ENCODE data around the gene CPD.
A peak's percentile ranks its signal among the peaks of the same experiment; 100 is the strongest.
"Not testable (repeated sequence)": the region's sequence is repeated elsewhere in the genome, so short reads cannot be mapped to it uniquely, and the experiment has no call there.

Gene CPD

DNA sequence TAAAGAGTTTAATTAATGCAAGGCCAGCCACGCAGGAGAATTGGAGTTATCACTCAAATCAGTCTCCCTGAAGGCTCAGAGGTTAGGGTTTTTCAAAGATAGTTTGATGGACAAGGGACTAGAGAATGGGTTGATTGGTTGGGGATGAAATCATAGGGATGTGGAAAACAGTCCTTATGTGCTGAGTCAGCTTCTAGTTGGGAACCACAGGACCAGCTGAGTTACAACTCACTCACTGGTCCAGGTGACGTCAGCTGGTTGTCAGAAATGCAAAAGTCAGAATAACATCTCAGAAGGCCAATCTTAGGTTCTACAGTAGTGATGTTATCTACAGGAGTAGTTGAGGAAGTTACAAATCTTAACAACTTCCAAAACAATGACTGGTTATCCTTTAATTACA is 47.6 kb downstream of the CPD start:
- no peak for DNase-seq
- Mint-ChIP-seq H3K4me3 (no peak overlapping the region), H3K4me1 (no peaks in the 10 kb centered on the region)

DNA sequence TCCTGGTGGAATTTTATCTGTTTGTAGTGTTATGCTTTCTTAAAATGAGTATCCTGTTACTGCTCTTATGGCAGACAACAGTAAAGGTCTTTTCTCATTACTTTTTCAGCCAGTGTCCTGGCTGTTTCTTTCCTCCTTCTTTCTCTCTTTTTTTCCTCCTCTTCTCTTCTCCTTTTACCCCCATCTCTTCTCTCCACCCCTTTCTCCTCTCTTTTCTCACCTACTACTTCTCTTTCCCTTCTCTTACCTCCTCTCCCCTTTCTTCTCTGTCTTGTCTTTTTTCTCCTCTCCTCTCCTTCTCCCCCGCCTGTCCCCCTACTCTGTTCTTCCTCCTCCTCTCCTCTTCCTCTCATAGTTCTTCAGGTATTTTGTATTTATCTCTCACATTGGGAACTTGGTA is 48.9 kb downstream of the CPD start:
- Mint-ChIP-seq H3K27me3 (no peaks in the 10 kb centered on the region), H3K4me1 (no peaks in the 10 kb centered on the region), H3K9me3 (no peaks in the 10 kb centered on the region), H3K27ac (peak overlapping the region in 1 of 2 donors; percentile 13), H3K4me3 (no peak overlapping the region)
- DNase-seq (no peak), ATAC-seq (no peak)

More for the DNA sequence above, 47.6 kb downstream of the CPD start:
- H3K27me3 Mint-ChIP-seq, result no peaks in the 10 kb centered on the region
- ATAC-seq, result no peak
- no peaks in the 10 kb centered on the region for H3K9me3 Mint-ChIP-seq
- H3K27ac Mint-ChIP-seq, result no peak overlapping the region

DNA sequence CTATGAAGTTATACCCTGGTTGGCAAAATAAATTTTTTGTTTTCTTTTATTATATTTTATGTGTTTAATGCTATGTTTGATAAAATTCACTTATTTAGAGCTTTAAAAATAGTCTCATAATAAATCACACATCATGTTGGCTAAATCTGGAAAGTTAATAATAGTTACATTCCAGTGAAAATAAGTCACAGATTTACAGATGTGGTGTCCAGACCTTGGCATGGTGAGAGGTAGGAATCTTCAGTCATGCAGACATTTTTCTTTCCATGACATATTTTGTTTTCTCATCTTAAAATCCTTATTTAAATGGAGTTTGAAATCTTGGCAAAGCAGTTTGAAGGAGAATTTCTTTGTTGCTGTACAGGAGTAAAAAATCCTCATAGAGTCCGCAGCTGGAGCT is 50.4 kb downstream of the CPD start:
- H3K4me1 Mint-ChIP-seq, result no peaks in the 10 kb centered on the region
- ATAC-seq (no peak), DNase-seq (no peak)
- no peak overlapping the region for H3K27ac Mint-ChIP-seq
- H3K9me3 Mint-ChIP-seq, result no peaks in the 10 kb centered on the region
- H3K27me3 Mint-ChIP-seq, result no peaks in the 10 kb centered on the region
- no peak overlapping the region for H3K4me3 Mint-ChIP-seq

DNA sequence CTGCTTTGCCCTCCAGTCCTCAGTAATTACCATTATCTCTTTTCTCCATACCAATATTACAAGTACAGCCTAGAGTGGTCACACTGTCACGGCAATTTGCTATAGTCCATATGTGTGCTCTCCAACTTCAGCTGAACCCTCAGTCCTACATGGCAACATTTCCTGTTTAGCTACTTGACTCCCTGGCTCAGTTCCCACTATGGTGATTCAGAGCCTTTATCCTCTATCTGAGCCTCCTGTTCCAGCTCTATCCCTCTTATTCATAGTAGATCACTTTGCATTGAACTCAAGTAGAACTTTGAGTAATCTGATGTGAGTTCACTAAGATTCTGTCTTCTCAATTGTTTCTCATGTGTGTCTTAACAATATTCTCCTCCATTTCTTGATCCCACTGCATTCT is 54.8 kb downstream of the CPD start:
- Mint-ChIP-seq H3K27ac (no peak overlapping the region), H3K4me1 (peaks cover 18% of the 10 kb centered on the region), H3K9me3 (no peaks in the 10 kb centered on the region), H3K4me3 (no peak overlapping the region), H3K27me3 (no peaks in the 10 kb centered on the region)
- DNase-seq, result no peak
- no peak for ATAC-seq

DNA sequence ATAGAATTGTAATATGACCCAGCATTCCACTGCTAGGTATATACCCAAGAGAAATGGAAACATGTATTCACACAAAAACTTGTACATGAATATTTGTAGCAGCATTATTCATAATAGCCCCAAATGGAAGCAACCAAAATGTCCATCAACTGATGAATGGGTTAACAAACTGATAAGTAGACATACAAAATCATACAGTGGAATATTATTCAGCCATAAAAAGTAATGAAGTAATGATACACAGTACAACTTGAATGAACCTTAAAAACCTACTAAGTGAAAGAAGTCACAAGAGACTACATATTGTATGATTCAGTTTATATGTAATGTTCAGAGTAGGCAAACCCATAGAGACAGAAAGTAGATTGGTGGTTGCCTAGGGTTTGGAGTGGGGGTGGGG is 58.0 kb downstream of the CPD start:
- no peak overlapping the region for H3K27ac Mint-ChIP-seq
- no peak for DNase-seq
- no peaks in the 10 kb centered on the region for H3K27me3 Mint-ChIP-seq
- H3K4me3 Mint-ChIP-seq, result no peak overlapping the region
- no peak for ATAC-seq
- no peaks in the 10 kb centered on the region for H3K9me3 Mint-ChIP-seq
- peaks cover 19% of the 10 kb centered on the region for H3K4me1 Mint-ChIP-seq

DNA sequence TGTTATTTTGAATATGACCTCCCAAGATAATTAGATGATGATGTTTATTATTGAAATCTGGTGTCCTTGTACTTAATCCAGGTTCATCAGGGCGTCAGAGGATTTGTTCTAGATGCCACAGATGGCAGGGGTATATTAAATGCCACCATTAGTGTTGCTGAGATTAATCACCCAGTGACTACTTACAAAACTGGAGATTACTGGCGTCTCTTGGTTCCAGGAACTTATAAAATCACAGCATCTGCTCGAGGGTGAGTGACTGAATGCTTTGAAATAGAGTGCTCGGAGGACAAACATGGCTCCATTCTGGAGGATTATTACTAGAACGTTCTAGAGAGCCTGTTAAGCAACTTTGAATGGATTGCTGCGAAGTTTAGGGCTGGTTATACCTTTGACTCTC is 65.0 kb downstream of the CPD start:
- no peaks in the 10 kb centered on the region for H3K9me3 Mint-ChIP-seq
- DNase-seq, result no peak
- no peak for ATAC-seq
- peak overlapping the region in 1 of 2 donors; percentile 33 for H3K27ac Mint-ChIP-seq
- no peak overlapping the region for H3K4me3 Mint-ChIP-seq
- no peaks in the 10 kb centered on the region for H3K4me1 Mint-ChIP-seq
- no peaks in the 10 kb centered on the region for H3K27me3 Mint-ChIP-seq

DNA sequence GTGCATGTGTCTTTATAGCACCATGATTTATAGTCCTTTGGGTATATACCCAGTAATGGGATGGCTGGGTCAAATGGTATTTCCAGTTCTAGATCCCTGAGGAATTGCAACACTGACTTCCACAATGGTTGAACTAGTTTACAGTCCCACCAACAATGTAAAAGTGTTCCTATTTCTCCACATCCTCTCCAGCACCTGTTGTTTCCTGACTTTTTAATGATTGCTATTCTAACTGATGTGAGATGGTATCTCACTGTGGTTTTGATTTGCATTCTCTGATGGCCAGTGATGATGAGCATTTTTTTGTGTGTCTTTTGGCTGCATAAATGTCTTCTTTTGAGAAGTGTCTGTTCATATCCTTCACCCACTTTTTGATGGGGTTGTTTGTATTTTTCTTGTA is 67.9 kb downstream of the CPD start:
- not testable (repeated sequence) for ATAC-seq, H3K9me3 Mint-ChIP-seq, H3K4me1 Mint-ChIP-seq, H3K27me3 Mint-ChIP-seq, DNase-seq, H3K27ac Mint-ChIP-seq, H3K4me3 Mint-ChIP-seq

DNA sequence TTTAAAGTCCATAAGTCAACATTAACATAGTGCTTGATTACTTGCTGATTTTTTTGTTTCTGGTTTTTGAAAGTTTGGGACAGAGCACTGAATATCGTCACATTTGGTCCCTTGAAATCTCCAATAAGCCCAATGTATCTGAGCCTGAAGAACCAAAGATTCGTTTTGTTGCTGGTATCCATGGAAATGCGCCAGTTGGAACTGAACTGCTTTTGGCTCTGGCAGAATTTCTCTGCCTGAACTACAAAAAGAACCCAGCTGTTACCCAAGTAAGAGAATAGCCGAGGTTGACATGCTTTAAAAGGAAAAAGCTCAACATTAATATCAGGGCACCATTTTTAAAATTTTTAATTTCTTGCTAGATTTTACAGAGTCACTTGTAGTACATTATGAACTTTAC is 70.8 kb downstream of the CPD start:
- Mint-ChIP-seq H3K27ac (no peak overlapping the region), H3K9me3 (no peaks in the 10 kb centered on the region), H3K4me3 (no peak overlapping the region), H3K27me3 (no peaks in the 10 kb centered on the region), H3K4me1 (no peaks in the 10 kb centered on the region)
- ATAC-seq (no peak), DNase-seq (no peak)

DNA sequence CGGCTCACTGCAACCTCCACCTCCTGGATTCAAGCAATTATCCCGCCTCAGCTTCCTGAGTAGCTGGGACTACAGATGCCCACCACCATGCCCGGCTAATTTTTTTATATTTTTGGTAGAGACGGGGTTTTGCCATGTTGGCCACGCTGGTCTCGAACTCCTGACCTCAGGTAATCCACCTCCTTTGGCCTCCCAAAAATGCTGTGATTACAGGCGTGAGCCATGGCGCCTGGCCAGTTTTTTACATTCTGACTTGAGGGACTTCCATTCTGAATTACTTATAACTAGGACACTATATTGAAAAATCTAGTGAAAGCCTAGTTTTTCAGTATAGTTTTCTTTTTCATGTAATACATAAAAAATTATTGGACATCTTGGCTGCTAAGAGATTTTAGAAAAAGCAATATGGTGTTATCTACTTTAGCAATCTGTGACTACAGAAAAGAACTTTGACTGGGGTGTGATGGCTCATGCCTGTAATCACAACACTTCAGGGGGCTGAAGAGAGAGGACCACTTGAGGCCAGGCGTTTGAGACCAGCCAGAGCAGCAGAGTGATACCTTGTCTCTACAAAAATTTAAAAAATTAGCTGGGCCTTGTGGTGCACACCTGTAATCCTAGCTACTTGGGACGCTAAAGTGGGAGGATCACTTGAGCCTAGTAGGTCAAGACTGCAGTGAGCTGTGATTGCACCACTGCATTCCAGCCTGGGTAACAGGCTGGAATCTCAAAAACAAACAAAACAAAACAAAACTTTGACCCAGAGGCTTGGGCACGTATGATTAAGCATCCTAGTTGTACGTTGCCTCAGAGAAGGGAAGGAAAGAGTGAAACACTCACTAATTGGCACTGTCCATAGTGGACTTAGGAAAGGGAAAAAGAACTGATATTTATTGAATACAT is 71.6 kb downstream of the CPD start:
- DNase-seq, result no peak
- no peak overlapping the region for H3K4me3 Mint-ChIP-seq

DNA sequence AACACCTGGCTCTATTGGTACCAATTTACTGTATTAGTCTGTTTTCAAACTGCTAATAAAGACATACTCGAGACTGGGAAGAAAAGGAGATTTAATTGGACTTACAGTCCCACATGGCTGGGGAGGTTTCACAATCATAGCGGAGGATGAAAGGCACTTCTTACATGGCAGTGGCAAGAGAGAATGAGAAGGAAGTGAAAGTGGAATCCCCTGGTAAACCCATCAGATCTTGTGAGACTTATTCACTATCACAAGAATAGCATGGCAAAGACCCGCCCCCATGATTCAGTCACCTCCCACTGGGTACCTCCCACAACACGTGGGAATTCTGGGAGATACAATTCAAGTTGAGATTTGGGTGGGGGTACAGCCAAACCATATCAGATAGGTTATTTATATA is 75.9 kb downstream of the CPD start:
- H3K4me3 Mint-ChIP-seq, result no peak overlapping the region
- no peaks in the 10 kb centered on the region for H3K27me3 Mint-ChIP-seq
- DNase-seq, result no peak
- ATAC-seq, result no peak
- H3K4me1 Mint-ChIP-seq, result no peaks in the 10 kb centered on the region
- H3K27ac Mint-ChIP-seq, result no peak overlapping the region
- no peaks in the 10 kb centered on the region for H3K9me3 Mint-ChIP-seq

More for the DNA sequence above, 71.6 kb downstream of the CPD start:
- Mint-ChIP-seq H3K27me3 (no peaks in the 10 kb centered on the region), H3K4me1 (no peaks in the 10 kb centered on the region), H3K9me3 (no peaks in the 10 kb centered on the region), H3K27ac (no peak overlapping the region)
- no peak for ATAC-seq

DNA sequence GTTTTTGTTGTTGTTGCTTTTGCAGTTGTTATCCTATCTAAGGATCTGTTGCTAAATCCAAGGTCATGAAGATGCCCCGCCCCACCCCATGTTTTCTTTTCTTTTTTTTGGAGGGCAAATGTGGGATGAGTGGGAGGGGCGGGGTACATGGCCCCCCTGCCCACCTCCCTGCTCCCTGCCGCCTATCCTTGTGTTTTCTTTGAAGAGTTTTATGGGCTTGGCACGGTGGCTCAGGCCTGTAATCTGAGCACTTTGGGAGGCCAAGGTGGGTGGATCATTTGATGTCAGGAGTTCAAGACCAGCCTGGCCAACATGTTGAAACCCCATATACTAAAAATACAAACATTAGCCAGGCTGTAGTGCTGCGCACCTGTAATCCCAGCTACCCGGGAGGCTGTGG is 79.6 kb downstream of the CPD start:
- H3K9me3 Mint-ChIP-seq, result no peaks in the 10 kb centered on the region
- no peak overlapping the region for H3K27ac Mint-ChIP-seq
- H3K27me3 Mint-ChIP-seq, result no peaks in the 10 kb centered on the region
- H3K4me1 Mint-ChIP-seq, result no peaks in the 10 kb centered on the region
- ATAC-seq (no peak), DNase-seq (no peak)
- no peak overlapping the region for H3K4me3 Mint-ChIP-seq

DNA sequence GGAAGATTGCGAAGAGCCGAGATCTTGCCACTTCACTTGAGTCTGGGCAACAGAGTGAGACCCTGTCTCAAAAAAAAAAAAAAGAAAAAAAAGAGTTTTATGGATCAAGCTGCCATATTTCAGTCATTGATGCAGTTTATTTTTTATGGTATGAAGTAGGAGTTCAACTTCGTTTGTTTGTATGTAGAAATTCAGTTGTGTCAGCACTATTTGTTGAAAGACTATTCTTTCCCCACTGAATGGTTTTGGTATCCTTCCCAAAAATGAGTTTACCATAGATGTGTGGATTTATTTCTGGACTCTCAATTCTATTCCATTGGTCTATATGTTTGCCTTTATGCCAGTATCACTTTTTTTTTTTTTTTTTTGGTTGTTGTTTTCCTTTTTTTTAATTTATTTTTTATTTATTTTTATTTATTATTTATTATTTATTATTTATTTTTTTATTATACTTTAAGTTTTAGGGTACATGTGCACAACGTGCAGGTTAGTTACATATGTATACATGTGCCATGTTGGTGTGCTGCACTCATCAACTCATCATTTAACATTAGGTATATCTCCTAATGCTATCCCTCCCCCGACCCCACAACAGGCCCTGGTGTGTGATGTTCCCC is 80.2 kb downstream of the CPD start:
- not testable (repeated sequence) for ATAC-seq, H3K4me1 Mint-ChIP-seq, H3K27me3 Mint-ChIP-seq, DNase-seq, H3K9me3 Mint-ChIP-seq, H3K4me3 Mint-ChIP-seq, H3K27ac Mint-ChIP-seq

DNA sequence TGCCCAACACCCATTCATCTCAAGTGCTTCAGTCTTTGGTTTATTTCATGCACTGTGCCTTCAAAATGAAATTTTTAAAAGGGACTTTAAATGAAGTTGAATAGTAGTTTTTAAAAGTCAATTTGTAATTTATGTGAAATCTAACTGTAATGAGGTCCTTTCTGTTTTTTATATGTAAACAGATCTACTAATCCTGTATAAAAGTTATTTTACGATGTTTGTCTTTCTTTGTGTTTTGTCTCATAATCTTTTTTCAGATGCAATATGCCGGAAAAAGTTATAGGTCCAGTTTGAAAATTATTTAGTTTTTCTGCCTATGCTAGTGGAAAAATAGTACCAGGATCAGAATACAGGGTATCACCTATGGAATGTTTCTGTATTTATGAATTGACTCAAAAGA is 89.7 kb downstream of the CPD start:
- Mint-ChIP-seq H3K27me3 (no peaks in the 10 kb centered on the region), H3K4me1 (no peaks in the 10 kb centered on the region), H3K4me3 (no peak overlapping the region), H3K27ac (no peak overlapping the region), H3K9me3 (no peaks in the 10 kb centered on the region)
- DNase-seq (no peak), ATAC-seq (no peak)

DNA sequence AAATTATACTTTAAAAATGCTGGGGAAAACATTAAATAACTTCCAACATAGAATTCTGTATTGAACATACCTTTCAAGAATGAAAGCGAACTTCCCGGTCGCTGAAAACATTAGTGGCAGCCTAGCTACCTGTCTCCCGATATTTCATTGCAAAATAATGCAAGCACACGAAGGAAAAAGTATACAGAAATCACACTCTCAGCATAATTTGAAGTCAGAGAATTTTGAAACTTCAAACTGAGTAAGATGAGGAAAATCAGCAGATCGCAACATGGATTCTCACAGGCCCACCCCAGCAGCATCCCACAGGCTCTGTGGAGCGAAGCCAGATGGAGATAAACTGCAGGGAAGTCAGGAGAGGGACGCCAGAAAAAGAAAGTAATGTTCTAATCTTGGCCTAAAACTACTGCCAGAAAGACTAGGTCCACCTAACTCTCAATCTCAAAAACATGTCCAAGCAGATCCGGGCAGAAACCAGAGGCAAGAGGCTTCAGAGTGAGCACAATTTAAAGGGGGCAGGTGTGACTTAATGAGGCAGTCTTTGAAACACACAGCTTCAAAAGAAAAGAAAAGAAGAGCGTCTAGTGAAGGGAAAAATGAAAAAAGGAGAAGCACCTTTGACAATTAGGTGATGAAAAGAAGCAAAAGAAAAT is 93.6 kb downstream of the CPD start:
- DNase-seq, result no peak
- peaks cover 19% of the 10 kb centered on the region for H3K4me1 Mint-ChIP-seq
- no peak overlapping the region for H3K27ac Mint-ChIP-seq
- no peak overlapping the region for H3K4me3 Mint-ChIP-seq
- no peak for ATAC-seq
- peaks cover 0 to 5% of the 10 kb centered on the region in 2 donors for H3K9me3 Mint-ChIP-seq
- no peaks in the 10 kb centered on the region for H3K27me3 Mint-ChIP-seq

DNA sequence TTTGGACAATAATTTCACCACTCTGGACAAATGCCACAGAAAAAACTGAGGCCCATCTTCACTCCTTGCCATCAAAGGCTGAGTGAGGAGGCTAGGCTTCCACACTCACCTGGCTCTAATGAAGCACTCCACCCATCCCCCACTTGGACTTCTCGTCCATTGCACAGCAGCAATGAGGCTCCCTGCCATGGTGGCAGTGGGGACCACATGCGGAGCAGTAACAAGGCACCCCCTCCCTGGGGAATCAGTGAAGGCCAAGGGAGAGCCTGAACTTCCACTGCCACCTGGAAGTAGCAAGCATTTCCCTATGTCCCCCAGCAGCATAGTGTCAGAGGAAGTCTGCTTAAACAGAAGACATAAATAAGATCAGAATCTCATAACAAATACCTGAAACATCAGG is 96.5 kb downstream of the CPD start:
- DNase-seq (no peak), ATAC-seq (no peak)
- Mint-ChIP-seq H3K27me3 (no peaks in the 10 kb centered on the region), H3K4me3 (no peak overlapping the region), H3K27ac (no peak overlapping the region), H3K4me1 (peaks cover 40% of the 10 kb centered on the region), H3K9me3 (peaks cover 0 to 5% of the 10 kb centered on the region in 2 donors)

DNA sequence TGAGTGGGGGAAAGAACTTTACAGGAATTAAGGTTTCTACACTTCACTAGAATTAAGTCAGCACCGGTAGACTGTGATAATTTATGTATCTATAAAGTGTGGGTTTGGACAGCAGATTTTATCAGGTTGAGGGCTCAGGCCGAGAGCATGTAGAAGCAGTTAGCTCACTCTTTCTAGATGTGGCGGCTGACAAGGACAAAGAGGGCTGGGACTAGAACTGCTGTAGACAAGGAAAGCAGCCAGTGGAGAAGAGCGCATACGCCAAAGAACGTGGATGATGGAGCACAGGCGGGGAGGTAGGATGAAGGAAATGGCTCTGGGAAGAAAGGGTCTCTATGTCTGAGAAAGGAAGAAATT is 98.0 kb downstream of the CPD start:
- H3K27ac Mint-ChIP-seq, result peak overlapping the region; percentile 99 to 100
- peaks cover 46% of the 10 kb centered on the region for H3K4me1 Mint-ChIP-seq
- no peak for DNase-seq
- H3K27me3 Mint-ChIP-seq, result no peaks in the 10 kb centered on the region
- peak; percentile 37 for ATAC-seq
- H3K4me3 Mint-ChIP-seq, result peak overlapping the region; percentile 95 to 99
- H3K9me3 Mint-ChIP-seq, result peaks cover 0 to 5% of the 10 kb centered on the region in 2 donors

All from stimulated activated naive CD8-positive, alpha-beta T cell treated with anti-CD3 and anti-CD28 coated beads, Interleukin-15, amount 100 ng/mL, for 72 hours (primary cell).